Cardiac septum (tissue), 1 donor: Measurements from ENCODE around the gene IVNS1ABP. TPM values are rescaled to one million over a fixed set of nuclear protein-coding genes. Genes with fewer than 3 reads are reported as not detected.

Experiments used
- DNase-seq: peaks from one replicate; pipeline ENCODE4 v3.0.0-alpha.2; 2020; ENCODE audit warnings: low spot score
- intact Hi-C: fragments of 100-400 bp; cut with DNase I; formaldehyde crosslinking; loops from one replicate; pipeline ENCODE4 v1.14.0; 2022
- total RNA-seq: library from RNA; stranded (reverse); fragmentation: NEBNext Ultra II Directional; extraction: Animal tissue kit (Norgen Biotek cat#: 25700); gene quantifications from one replicate; pipeline ENCODE4 v1.2.1, GENCODE V29; 2021
- donor health status: DM: no; HTN: no; CAD: no.

IVNS1ABP gene
- total RNA-seq, 1 donor from 2014 or later: 116 TPM

DNA sequence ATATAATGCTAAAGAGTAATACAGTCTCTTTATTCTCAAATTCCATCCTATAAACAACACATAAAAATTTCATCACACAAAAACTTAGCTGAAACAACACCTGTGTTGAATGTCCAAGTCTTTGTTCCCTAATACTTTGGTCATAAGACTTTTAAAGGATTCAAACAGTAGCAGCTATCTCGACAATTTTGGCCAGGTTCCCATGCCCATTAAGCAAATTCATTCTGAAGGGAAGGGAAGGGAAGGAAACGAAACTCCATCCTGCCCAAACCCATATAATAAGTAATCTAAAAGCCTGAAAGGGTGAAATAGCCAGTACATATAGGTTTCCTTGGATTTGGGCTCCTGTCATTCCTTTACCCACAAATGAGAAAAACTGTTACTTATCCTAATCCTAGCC lies 7.5 kb downstream of the IVNS1ABP start:
- intact Hi-C loops: no loop called here
- no peak for DNase-seq

DNA sequence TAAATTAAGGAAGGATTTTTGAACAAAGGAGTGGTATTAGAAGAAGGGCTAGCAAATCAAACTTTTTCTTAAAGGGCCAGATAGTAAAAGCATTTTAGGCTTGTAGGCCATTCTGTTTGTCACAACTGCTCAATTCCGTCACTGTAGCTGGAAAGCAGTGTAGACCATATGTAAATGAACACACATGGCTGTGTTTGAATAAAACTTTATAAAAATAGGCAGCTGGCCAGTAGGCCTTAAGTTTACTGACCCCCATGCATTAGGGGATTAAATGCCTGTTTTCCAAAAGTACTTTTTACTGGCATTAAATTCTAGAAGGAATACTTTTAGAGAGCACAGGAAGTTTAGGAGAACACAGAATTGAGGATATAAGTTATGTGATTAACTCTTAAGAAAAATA lies 8.9 kb downstream of the IVNS1ABP start:
- DNase-seq: no peak
- intact Hi-C loops: no loop called here

DNA sequence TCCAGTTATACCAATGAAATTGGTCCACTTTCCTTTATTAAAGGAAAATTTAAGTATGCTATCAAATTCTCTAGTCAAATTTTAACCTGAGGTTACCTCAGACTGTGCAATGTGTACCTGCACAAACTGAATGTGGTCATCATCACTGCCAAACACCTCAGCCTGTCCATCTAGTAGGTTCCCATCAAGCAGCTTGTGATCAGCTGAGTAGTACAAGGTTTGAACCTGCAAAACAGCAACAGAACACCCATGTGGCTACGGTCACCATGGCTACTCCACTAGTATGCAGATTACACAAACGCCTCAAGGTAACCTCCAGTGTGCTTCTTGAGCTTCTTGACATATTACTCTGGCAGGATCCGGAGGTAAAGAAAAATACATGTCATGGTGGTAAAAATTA lies 11.6 kb downstream of the IVNS1ABP start:
- intact Hi-C loops: no loop called here
- DNase-seq: no peak

DNA sequence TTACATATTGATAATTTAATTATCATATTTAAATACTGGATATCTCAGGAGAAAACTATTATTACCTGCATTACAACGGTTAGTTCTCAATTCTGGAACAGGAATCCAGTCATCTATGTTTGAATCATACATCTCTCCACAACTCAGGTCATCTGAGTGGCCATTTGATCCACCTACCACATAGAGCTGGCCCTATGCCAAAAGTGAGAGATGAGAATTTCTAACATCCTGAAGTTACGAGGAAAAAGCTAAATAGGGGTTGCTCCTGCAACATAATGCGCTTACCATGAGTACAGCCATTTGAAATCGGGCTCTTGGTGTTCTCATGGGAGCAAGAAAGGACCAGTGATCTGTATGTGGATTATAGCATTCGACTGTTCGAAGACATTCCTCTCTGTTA lies 16.9 kb downstream of the IVNS1ABP start:
- DNase-seq: no peak
- intact Hi-C loops: no loop called here

DNA sequence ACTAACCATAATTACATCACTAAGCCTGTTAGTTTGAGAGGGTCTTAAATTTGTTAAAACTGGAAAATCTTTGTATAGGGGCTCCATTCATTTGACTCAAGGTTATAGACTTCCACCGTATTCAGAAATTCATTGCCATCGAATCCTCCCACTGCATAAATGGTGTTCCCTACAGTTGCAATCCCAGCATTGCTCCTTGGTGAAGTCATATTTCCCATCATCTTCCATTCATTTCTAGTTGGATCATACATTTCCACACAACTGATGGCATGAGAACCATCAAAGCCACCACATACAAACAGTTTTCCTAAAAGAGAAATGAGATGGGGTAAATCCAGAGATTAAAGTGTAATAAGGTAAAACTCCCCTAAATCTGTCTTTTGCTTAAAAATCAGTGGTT lies 19.1 kb downstream of the IVNS1ABP start:
- intact Hi-C loops: no loop called here
- no peak for DNase-seq

DNA sequence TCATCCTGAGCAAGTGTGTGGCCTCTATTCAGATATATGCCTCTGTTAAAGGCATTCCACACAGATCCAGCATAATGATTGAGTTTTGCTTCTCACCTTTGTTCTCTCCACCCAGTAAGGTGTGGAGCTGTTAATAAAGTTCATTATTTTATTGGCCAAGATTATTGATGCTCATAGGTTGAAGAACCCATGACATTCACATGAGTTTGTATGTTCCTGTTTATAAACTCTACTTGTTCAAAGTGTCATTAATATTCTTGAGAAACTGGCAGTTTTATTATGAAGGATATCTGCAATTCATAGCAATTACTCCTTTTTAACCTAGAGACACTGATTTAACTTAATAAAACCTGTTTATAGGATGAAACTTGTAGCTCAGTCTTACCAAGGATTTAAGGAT lies 22.0 kb downstream of the IVNS1ABP start:
- no peak for DNase-seq
- intact Hi-C loops: no loop called here

DNA sequence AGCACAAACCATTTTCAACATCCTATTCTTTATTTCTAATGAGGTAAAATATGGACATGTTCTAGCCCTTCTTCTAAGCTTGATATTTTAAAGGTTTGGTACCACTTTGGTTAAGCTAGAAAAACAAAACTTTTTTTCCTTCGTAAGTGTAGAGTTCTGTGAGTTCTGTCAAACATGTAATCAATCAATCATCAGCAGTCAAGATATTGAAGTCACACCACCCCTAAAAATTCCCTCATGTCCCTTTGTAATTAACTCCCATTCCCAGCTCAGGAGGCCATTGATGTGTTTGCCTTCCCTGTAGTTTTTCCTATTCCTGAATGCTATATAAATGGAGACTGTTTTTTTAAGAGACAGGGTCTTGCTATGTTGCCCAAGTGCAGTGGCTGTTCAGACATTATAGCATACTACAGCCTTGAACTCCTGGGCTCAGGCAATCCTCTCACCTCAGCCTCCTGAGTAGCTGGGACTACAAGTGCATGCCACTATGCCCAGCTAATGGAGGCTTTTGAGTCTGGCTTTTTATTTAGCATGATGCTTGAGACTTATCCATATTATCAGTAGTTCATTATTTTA lies 23.0 kb downstream of the IVNS1ABP start:
- intact Hi-C loops: no loop called here

DNA sequence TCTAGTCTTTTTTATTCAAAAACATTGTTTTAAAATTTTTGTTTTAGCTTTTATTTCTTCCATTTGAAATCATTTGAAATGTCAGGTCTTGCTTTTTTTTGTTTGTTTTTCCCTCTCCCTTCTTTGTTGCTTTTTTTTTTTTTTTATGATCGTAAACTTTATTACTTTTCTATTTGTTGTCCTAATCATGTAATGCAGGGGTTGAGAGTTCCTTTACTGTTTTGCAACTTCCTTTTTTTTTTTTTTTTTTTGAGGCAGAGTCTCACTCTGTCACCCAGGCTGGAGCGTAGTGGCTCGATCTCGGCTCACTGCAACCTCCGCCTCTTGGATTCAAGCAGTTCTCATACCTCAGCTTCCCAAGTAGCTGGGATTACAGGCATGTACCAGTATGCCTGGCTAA lies 24.8 kb downstream of the IVNS1ABP start:
- intact Hi-C loops: no loop called here
- no peak for DNase-seq

More for the DNA sequence above, 23.0 kb downstream of the IVNS1ABP start:
- no peak for DNase-seq

DNA sequence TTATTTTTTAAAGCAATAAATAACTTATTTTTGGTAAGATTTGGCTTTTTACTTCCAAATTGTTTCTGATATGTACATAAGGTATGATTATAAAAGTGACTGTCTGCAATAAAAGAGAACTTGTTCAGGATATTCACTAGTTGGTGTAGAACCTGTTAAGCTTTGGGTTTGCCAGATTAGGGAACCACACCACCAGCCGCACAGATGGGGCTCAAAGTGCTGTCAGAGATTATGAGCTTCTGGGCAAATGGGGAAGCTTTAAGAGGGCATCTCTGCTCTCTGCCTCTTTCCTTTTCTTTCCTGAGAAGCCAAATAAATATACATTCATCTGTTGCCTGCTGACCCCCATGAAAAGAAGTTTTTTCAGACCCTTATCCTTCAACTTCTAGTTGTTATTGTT lies 25.4 kb downstream of the IVNS1ABP start:
- DNase-seq: no peak
- intact Hi-C loops: no loop called here

DNA sequence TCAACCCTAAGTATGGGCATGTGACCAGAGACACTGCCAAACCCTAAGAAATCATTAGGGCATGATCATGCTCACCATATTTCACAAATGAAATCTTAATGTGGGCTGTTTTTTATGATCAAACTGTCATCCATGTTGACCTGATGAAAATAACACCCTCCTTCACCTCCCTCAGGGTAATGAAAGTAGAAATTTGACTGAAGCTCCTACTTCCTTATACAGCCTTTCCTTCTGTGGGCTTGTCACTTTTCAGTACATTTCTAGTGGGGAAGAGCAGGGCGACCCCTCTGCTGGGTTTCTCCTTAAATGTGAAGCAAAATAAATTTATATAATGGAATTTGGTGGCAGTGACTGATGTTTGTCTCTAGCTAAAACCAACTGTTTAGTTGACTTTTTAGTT lies 25.9 kb downstream of the IVNS1ABP start:
- intact Hi-C loops: no loop called here

DNA sequence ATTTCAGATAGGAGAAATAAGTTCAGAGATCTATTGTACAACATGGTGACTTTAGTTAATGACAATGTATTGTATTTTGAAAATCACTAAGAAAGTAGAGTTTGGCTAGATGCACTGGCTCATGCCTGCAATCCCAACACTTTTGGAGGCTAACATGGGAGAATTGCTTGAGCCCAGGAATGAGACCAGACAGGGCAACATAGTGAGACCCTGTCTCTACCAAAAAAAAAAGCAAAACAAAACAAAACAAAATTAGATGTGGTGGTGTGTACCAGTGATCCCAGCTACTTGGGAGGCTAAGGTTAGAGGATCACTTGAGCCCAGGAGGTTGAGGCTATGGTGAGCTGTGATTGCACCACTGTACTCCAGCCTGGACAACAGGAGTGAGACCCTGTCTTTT lies 27.2 kb downstream of the IVNS1ABP start:
- no peak for DNase-seq
- intact Hi-C loops: no loop called here

More for the DNA sequence above, 25.9 kb downstream of the IVNS1ABP start:
- no peak for DNase-seq

DNA sequence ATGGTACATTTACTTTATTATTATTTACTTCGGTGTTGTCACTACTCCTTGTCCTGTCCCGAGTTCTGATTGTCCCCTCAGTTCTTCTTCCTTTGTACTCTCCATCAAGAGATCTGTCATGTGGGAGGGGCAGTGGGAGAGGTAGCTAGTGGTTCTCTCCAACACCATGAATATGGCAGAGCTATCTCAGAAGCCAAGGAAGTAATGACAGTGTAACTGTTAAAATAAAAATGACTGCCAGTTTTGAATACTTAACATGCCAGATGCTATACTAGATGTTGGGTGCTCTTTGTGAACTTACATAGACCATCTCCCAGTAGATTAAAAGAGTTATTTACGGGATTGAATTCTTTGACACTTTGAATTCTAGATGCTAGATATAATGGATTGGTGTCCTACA lies 28.6 kb downstream of the IVNS1ABP start:
- intact Hi-C loops: no loop called here
- DNase-seq: no peak

DNA sequence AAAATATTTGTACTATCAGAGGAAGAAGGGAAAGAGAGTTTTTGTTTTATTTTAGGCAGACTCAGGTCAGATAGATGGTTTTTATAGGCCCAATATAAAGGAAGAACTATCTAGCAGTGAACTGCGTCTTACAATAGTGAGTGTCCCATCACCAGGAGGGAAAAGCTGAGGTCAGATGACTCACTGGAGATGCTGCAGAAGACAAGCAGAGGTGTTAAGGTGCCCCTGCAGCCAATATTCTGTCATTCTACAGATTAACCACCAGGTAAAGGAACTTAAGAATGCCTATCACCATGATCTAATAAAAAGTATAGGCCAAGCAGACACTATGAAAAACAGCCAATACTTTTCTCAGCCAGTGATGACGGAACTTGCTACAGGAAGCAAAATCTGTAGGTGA lies 29.6 kb downstream of the IVNS1ABP start:
- no peak for DNase-seq
- intact Hi-C loops: no loop called here

DNA sequence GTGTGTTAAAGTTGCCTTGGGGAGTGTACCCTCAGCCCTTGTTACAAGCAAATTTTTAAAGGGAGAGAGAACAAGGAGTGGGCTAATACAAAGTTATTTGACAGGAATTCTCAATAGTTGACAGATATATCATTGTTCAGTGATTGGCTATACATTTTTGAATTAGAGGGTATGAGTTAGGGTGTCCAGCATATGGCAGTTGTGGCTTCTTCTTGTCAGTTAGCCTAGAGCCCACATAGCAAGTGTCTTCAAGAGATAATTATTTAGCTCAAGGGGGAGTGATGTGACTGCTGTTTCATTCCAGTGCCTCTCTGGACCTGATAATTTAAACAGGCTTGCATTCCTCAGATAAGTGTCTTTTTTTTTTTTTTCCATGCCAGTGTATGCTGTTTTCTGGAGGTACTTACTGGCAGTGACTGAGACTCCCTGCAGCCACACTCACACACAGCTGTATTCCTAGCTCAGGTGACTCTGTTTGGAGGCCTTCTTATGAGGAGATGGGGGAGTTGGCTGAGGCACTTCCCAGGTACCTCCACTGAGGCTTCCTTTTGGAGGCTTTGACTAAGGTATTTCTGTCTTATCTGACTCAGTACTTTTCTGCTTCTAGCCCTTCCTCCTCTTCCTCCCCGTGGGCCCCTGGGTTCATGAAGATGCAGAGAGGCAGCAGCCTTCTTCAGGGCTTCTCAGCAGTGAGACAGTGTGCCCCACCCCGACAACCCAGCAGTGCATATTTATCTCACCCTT lies 32.3 kb downstream of the IVNS1ABP start:
- intact Hi-C loops: no loop called here
- no peak for DNase-seq

DNA sequence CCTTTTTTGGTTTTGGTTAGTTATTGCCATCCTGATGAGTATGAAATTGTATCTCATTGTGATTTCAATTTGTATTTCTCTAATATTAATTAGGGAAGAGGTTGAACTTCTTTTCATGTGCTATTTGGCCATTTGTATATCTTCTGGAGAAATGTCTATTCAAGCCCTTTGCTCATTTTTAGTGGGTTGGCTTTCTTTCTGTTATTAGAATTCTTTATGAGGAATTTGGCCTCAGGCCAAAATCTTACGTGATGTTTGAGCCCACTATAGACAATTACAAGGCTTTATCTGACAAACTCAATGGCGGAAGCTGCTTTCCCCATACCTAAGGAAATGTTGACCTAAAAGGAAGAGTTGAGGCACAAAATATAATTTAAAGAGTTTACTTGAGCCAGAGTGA lies 32.9 kb downstream of the IVNS1ABP start:
- intact Hi-C loops: no loop called here
- DNase-seq: no peak

DNA sequence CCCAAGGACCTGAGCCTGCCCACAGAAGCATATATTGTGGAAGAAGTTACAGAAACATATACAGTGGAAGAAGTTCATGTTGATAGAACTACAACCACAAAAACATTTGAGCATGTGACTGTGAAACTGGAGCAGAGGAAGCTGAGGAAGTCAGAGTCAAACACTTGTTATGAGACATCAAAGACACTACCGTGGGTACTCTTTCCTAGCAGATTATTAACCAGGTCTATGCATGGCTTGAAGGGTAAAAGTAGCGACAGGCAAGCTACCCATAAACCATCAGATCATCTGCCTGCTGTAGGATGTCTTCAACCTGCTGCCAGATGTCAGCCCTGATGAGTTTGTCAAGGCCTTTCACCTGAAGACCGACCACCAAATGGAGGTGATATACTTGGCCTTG lies 35.8 kb downstream of the IVNS1ABP start:
- DNase-seq: no peak
- intact Hi-C loops: no loop called here

DNA sequence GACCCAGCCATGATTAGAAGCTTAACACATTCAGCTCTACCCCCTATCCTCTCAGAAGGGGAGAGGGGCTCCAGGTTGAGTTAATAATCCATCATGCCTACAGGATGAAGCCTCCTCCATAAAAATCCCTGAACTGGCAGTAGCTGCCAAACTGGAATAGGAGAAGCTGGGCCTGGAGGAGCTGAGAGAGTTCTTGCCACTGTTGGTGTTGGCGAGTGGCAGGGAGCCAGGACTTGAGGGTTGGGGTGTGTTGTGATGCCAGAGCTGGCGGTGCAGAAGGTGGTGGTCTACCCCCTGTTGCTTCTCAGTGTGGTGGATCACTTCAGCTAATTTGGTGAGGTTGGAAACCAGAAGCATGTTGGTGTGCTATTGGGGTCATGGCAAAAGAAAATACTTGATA lies 36.5 kb downstream of the IVNS1ABP start:
- DNase-seq: no peak
- intact Hi-C loops: no loop called here

DNA sequence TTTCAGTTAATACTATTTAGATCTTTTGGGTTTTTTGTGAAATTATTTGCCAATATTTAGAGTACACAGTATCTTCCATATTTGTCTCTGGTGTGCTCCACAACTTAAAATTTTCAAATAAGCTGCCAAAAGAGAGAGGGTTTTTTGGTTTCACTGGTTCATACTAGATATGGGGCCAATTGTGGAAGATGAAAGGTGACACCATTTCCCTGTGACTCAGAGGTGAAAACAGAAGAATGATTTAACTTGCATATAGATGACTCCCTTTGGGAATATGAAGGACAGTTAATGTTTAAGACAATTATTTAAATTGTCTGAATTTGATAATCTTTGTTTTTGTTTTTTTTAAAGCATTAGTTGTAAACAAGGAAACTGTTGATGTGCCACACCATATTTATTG lies 37.5 kb downstream of the IVNS1ABP start:
- intact Hi-C loops: no loop called here
- DNase-seq: no peak

DNA sequence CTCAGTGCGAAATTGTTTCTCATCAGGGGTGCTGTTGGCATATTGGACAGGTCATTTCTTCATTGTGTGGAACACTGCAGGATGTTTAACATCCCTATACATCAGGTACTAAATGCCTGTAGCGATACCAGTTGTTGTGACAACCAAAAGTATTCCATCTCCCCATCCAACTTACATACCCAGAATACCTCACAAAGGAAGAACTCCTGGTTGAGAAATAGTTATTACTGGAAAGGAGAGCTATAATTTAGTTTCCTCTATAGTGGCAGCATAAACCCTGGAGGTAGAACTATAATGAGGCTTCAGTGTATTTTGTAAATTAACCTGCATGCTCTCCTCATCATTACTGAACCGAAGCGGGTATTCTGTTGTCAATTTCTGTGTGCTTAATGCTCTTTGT lies 45.1 kb downstream of the IVNS1ABP start:
- no peak for DNase-seq
- intact Hi-C loops: no loop called here

DNA sequence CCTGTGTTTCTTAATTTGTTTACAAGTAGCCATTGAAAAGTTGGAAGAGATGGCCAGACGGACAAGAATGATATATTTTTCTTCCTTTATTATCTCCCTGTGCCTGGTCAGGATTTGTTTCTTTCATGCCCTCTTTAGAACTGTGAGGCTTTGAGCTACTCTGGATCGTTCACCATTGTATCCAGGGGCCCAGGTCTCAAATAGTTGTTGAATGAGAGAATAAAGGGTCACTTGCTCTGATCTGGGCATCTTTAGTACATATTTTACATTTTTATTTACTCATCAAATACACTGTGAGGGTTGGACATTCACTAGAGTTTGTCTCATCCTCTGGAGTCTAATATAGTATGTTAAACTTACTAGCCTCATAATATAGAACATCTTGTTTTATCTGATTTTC lies 48.7 kb downstream of the IVNS1ABP start:
- intact Hi-C loops: no loop called here
- DNase-seq: no peak

DNA sequence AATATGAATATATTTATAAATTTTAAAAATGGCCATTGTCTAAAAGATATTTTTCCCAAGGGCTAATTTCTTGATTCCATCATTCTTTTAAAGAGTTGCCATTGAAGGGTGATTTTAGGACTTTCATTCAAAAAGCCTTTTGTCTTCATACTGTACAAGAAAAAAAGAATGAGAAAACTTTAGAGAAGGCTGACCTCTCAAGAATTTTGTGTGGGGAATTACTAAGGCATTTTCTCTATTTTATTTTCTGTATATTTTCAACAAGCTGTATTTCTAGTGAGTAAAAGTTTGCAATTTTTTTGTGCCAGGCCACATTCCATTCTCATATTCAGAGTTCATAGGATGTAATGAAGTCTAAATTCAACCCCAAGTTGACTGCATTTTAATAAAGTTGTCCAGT lies 49.3 kb downstream of the IVNS1ABP start:
- intact Hi-C loops: no loop called here
- DNase-seq: no peak

DNA sequence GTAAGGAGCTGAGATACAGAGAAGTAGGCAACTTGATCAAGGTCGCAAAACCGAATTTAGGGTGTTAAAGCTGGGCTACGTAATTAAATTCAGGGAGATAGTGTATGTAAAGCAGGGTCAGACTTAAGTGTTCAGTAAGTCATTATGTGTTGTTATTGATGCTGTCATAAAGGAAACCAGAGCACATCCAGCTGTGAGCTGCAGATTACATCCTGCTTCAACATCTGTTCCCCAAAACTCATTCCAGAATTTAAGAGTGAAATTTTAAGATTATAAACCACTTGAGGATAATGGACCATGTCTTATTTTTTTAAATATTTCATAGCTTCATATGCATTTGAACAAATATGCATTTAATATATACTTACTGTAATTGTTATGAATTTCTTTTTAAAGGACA lies 49.7 kb downstream of the IVNS1ABP start:
- intact Hi-C loops: no loop called here
- no peak for DNase-seq
